ENCODE measurements around the gene ITIH5.

The ITIH5 gene

DNA sequence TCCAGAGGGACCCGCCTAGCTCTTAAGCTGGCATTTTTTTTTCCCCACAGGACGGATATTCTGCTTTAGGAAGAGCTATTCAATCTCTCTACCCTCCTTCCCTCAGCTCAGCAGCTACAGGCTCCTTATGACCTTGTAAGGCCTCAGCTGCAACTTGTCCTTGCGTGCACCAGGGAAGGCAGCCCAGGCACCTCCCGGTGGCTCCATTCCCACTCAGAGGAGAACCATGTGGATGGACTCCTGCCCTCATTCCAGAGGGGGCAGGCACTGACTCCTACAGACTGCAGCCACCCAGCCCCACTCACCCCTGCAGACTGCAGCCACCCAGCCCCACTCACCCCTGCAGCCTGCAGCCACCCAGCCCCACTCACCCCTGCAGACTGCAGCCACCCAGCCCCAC lies 73.7 kb downstream of the ITIH5 start:
- Histone ChIP-seq H3K27me3 (ENCODE audit: control insufficient read depth, insufficient read depth, low read length) (no peaks in the 10 kb centered on the region), H3K4me2 (ENCODE audit: low read length) (no peak overlapping the region), H3K4me1 (ENCODE audit: control insufficient read depth, insufficient read depth, low read length) (no peaks in the 10 kb centered on the region), H3K36me3 (ENCODE audit: insufficient read depth, low read length) (no peaks in the 10 kb centered on the region), H3K9ac (ENCODE audit: low read depth, low read length) (no peak overlapping the region), H3K9me3 (replicated peaks; ENCODE audit: low read length) (no peaks in the 10 kb centered on the region), H3K4me3 (ENCODE audit: low read length) (no peak overlapping the region)

DNA sequence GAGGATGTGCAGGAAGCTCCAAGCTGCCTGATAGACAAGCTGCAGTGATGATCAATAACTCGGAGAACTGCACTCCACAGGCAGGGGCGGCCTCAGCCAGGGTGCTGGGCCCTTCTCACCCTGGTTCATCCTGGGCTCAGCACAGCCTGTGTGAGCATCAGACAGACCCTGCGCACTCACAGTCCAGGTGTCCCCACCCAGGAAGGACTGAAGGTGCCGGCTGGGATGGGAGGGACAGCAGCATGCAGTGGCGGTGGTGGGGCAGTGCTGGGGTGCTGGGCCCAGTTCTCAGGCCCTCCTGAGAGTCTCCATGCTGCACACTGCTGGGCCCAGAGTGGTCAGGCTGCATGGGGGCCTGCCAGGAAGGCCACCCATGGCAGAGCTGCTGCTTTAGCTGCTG lies 74.1 kb downstream of the ITIH5 start:
- Histone ChIP-seq H3K4me2 (ENCODE audit: low read length) (no peak overlapping the region), H3K9me3 (replicated peaks; ENCODE audit: low read length) (no peaks in the 10 kb centered on the region), H3K9ac (ENCODE audit: low read depth, low read length) (no peak overlapping the region), H3K36me3 (ENCODE audit: insufficient read depth, low read length) (no peaks in the 10 kb centered on the region), H3K27me3 (ENCODE audit: control insufficient read depth, insufficient read depth, low read length) (no peaks in the 10 kb centered on the region), H3K4me1 (ENCODE audit: control insufficient read depth, insufficient read depth, low read length) (no peaks in the 10 kb centered on the region), H3K4me3 (ENCODE audit: low read length) (no peak overlapping the region)

DNA sequence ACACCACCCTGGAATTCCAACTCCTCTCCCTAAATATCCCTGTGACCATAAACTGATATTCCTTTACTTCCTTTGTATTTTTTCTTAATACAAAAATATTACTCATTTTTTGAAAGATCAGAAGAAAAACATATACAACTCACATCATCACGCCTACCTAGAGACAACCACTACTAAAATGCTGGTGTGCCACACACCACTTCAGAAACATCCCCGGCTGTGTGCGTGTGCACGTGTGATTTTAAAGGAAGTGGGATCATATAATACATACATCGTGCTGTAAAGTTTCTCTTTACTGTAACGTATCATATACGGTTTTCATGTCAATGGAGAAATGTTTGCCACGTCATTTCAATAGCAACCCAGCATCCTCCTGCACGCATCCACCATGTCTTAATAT lies 76.5 kb downstream of the ITIH5 start:
- Histone ChIP-seq H3K4me1 (ENCODE audit: control insufficient read depth, insufficient read depth, low read length) (no peaks in the 10 kb centered on the region), H3K4me3 (ENCODE audit: low read length) (no peak overlapping the region), H3K4me2 (ENCODE audit: low read length) (no peak overlapping the region), H3K9ac (ENCODE audit: low read depth, low read length) (no peak overlapping the region), H3K36me3 (ENCODE audit: insufficient read depth, low read length) (no peaks in the 10 kb centered on the region), H3K27me3 (ENCODE audit: control insufficient read depth, insufficient read depth, low read length) (no peaks in the 10 kb centered on the region), H3K9me3 (replicated peaks; ENCODE audit: low read length) (no peaks in the 10 kb centered on the region)

DNA sequence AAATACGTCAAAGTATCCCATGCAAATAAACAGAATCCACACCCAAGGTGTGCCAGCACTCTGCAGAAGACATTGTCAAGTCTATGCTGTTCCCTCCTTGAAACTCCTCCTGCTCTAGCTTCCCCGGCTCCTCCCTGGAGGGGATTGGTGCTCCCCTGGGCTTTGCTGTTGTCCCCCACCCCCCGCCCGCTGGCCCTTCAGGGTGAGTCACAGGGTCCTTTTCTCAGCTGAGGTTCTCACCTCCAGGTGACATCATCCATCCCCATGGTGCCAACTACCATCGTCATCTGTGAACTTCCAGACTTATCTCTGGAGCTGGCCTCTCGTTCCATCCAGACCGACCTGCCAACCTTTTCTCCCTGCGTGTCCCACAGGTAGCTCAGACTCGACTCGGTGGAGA lies 77.0 kb downstream of the ITIH5 start:
- no peaks in the 10 kb centered on the region for H3K4me1 ChIP-seq (ENCODE audit: control insufficient read depth, insufficient read depth, low read length)
- no peak overlapping the region for H3K4me2 ChIP-seq (ENCODE audit: low read length)
- no peaks in the 10 kb centered on the region for H3K36me3 ChIP-seq (ENCODE audit: insufficient read depth, low read length)
- H3K9ac ChIP-seq (ENCODE audit: low read depth, low read length) = no peak overlapping the region
- H3K9me3 ChIP-seq (replicated peaks; ENCODE audit: low read length) = no peaks in the 10 kb centered on the region
- no peaks in the 10 kb centered on the region for H3K27me3 ChIP-seq (ENCODE audit: control insufficient read depth, insufficient read depth, low read length)
- H3K4me3 ChIP-seq (ENCODE audit: low read length) = no peak overlapping the region

DNA sequence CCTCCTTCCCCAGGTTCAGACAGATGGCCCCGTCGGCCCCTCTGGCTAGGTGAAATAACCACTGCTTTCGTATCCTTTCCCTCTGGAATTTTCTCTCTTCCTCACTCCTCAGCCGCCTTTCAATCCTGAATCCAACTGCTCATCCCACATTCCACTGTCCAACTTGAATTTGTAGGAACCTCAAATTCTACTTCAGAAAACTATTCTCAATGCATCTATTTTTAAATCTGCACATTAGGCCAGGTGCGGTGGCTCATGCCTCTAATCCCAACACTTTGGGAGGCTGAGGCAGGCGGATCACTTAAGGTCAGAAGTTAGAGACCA lies 78.9 kb downstream of the ITIH5 start:
- H3K9me3 ChIP-seq (replicated peaks; ENCODE audit: low read length) = no peaks in the 10 kb centered on the region
- H3K4me3 ChIP-seq (ENCODE audit: low read length) = no peak overlapping the region
- no peaks in the 10 kb centered on the region for H3K36me3 ChIP-seq (ENCODE audit: insufficient read depth, low read length)
- no peak overlapping the region for H3K4me2 ChIP-seq (ENCODE audit: low read length)
- no peaks in the 10 kb centered on the region for H3K4me1 ChIP-seq (ENCODE audit: control insufficient read depth, insufficient read depth, low read length)
- no peak overlapping the region for H3K9ac ChIP-seq (ENCODE audit: low read depth, low read length)
- no peaks in the 10 kb centered on the region for H3K27me3 ChIP-seq (ENCODE audit: control insufficient read depth, insufficient read depth, low read length)

DNA sequence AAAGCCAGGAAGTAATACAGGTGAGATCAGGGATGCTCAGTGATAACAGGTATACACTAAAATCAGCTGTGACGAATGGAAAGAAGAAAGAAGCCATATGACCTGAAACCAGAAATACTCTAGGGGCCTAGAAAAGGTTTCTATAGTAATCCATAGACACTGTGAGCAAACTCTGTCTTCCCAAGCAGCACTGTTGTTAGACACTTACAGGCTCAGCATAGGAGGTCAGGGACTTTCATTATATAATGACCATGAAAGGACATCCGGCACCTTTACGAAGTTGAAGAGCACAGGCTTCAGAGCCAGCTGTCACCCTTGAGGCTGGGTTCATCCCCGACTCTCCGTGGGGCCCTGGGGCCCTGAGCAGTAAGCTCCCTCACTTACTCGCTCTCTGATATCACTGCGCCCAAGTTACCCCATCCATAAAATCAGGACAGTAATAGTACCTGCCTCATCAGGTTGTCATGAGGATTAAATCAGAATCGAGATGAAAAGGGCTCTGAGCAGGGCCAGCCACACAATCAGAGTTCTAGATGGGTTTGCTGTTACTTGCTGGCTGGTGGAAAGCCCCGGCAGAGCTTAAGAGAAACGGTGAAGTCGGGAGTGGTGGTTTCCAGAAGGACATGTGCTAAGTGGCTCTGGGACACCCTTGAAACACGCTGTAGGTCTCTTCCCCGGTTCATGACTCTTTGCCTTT lies 79.5 kb downstream of the ITIH5 start:
- Histone ChIP-seq H3K9ac (ENCODE audit: low read depth, low read length) (no peak overlapping the region), H3K9me3 (replicated peaks; ENCODE audit: low read length) (no peaks in the 10 kb centered on the region), H3K27me3 (ENCODE audit: control insufficient read depth, insufficient read depth, low read length) (no peaks in the 10 kb centered on the region), H3K4me1 (ENCODE audit: control insufficient read depth, insufficient read depth, low read length) (no peaks in the 10 kb centered on the region), H3K4me2 (ENCODE audit: low read length) (no peak overlapping the region), H3K36me3 (ENCODE audit: insufficient read depth, low read length) (no peaks in the 10 kb centered on the region), H3K4me3 (ENCODE audit: low read length) (no peak overlapping the region)

DNA sequence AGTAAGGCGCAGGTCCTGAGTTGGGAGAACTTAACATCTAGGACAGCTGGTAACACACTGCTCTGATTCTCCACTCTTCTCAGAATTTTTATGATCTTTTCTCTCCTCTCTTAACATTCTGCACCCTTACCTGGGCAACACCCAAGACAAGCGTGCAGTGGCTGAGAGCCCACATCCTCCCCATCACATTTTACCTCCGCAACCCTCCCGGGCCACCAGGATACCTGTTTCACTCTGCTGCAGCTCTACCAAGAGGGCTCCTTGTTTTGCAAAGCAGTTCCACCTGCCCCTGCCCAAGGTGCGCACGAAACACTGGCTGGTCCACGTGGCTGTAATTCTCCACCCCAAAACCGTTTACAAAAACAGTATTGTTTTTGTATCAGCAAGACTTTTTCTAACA lies 81.5 kb downstream of the ITIH5 start:
- Histone ChIP-seq H3K27me3 (ENCODE audit: control insufficient read depth, insufficient read depth, low read length) (no peaks in the 10 kb centered on the region), H3K4me2 (ENCODE audit: low read length) (no peak overlapping the region), H3K36me3 (ENCODE audit: insufficient read depth, low read length) (no peaks in the 10 kb centered on the region), H3K4me3 (ENCODE audit: low read length) (no peak overlapping the region), H3K4me1 (ENCODE audit: control insufficient read depth, insufficient read depth, low read length) (no peaks in the 10 kb centered on the region), H3K9ac (ENCODE audit: low read depth, low read length) (no peak overlapping the region), H3K9me3 (replicated peaks; ENCODE audit: low read length) (no peaks in the 10 kb centered on the region)

DNA sequence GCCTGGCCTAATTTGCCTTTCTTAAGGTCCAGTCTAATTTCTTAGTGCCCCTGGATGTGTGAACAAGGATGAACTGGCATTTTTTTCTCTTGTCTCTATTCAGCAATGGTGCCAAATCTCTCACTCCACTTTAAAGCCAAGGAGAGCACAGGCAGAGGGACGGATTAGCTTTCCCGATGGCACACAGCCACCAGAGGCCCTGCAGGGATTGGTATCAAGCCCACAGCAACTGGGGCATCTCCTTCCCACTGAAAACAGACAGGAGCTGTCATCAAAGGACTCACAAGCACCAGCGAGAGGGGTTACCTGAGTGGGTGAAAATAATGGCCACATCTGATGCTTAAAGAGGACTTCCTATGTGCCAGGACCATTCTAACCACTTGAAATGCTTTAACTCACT lies 83.1 kb downstream of the ITIH5 start:
- Histone ChIP-seq H3K27me3 (ENCODE audit: control insufficient read depth, insufficient read depth, low read length) (no peaks in the 10 kb centered on the region), H3K4me2 (ENCODE audit: low read length) (no peak overlapping the region), H3K4me3 (ENCODE audit: low read length) (no peak overlapping the region), H3K9ac (ENCODE audit: low read depth, low read length) (no peak overlapping the region), H3K4me1 (ENCODE audit: control insufficient read depth, insufficient read depth, low read length) (no peaks in the 10 kb centered on the region), H3K9me3 (replicated peaks; ENCODE audit: low read length) (no peaks in the 10 kb centered on the region), H3K36me3 (ENCODE audit: insufficient read depth, low read length) (no peaks in the 10 kb centered on the region)

DNA sequence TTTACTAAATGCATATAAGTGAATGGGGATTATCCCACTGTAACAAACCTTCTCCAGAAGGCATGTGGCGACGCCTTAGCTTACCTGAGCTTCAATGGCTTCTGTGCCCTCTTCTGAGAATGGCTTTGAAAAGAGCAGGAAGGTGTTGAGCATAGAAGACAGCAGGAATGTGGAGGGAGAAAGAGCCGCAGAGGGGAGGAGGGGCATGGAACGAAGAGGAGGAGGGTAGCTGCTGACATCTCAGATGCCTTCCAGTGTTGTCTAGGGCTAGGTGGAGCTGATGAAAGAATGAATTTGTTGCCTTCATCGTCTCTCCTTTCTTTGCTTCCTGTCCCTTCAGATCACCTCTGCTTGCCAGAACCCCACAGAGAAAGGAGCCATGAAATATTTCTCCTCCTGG lies 86.2 kb downstream of the ITIH5 start:
- no peak overlapping the region for H3K4me2 ChIP-seq (ENCODE audit: low read length)
- H3K4me1 ChIP-seq (ENCODE audit: control insufficient read depth, insufficient read depth, low read length) = no peaks in the 10 kb centered on the region
- no peak overlapping the region for H3K9ac ChIP-seq (ENCODE audit: low read depth, low read length)
- no peaks in the 10 kb centered on the region for H3K27me3 ChIP-seq (ENCODE audit: control insufficient read depth, insufficient read depth, low read length)
- H3K4me3 ChIP-seq (ENCODE audit: low read length) = no peak overlapping the region
- no peaks in the 10 kb centered on the region for H3K36me3 ChIP-seq (ENCODE audit: insufficient read depth, low read length)
- no peaks in the 10 kb centered on the region for H3K9me3 ChIP-seq (replicated peaks; ENCODE audit: low read length)

DNA sequence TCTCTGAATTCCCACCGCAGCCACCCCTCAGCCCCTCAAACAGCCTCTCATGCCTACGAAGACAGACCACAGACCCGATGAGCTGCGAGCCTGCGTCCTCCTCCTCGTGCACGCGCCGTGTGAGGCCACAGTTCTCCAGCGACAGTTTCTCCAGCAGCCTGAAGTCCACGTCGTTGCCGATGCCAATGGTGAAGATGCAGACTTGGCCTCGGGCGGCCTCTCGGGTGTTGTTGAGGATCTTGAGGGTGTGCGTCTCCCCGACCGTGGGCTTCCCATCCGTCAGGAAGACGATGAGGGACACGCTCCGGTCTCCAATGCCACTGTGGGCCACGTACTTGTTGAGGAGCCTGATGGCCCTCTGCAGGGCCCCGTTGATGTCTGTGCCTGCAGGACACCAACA lies 87.1 kb downstream of the ITIH5 start:
- H3K36me3 ChIP-seq (ENCODE audit: insufficient read depth, low read length) = no peaks in the 10 kb centered on the region
- no peak overlapping the region for H3K9ac ChIP-seq (ENCODE audit: low read depth, low read length)
- no peak overlapping the region for H3K4me2 ChIP-seq (ENCODE audit: low read length)
- H3K9me3 ChIP-seq (replicated peaks; ENCODE audit: low read length) = no peaks in the 10 kb centered on the region
- no peak overlapping the region for H3K4me3 ChIP-seq (ENCODE audit: low read length)
- no peaks in the 10 kb centered on the region for H3K4me1 ChIP-seq (ENCODE audit: control insufficient read depth, insufficient read depth, low read length)
- no peaks in the 10 kb centered on the region for H3K27me3 ChIP-seq (ENCODE audit: control insufficient read depth, insufficient read depth, low read length)

DNA sequence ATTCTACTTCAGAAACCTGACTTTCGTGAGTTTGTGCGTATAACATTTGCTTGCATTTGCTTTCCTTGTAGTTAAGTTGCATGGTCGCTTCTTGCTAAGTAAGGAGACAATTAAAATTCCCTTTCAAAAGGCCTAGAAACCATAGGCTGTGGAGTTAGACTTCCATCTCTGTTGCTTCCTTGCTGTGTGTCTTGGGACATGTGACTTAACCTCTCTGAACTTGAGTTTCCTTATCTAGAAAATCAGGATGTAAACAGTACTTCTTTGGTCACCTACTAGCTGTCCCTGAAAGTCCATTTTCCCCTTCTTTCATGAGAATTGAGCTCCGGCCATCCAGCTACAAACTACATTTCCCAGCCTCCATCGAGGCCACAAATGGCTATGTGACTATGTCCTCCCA lies 89.2 kb downstream of the ITIH5 start:
- Histone ChIP-seq H3K36me3 (ENCODE audit: insufficient read depth, low read length) (no peaks in the 10 kb centered on the region), H3K4me1 (ENCODE audit: control insufficient read depth, insufficient read depth, low read length) (no peaks in the 10 kb centered on the region), H3K4me3 (ENCODE audit: low read length) (no peak overlapping the region), H3K4me2 (ENCODE audit: low read length) (no peak overlapping the region), H3K9me3 (replicated peaks; ENCODE audit: low read length) (no peaks in the 10 kb centered on the region), H3K27me3 (ENCODE audit: control insufficient read depth, insufficient read depth, low read length) (no peaks in the 10 kb centered on the region), H3K9ac (ENCODE audit: low read depth, low read length) (no peak overlapping the region)

DNA sequence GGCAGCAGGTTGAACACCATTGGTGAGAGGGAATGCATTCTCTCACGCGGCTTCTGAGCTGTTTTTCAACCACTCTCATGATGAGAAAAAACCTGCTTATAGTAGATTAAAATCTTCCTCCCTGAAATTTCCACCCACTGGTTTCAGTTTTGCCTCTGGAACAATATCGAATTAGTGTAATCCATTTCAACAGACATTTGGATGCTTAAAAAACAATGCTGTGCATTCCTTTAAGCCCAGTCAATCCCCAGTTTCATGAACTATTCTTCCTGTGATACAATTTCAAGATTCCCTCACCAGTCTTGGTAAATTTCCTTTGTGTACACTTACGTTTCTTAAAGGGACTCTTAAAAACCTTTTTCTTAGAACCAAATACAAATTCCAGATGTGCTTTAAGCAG lies 89.6 kb downstream of the ITIH5 start:
- H3K4me1 ChIP-seq (ENCODE audit: control insufficient read depth, insufficient read depth, low read length) = no peaks in the 10 kb centered on the region
- H3K36me3 ChIP-seq (ENCODE audit: insufficient read depth, low read length) = no peaks in the 10 kb centered on the region
- no peaks in the 10 kb centered on the region for H3K27me3 ChIP-seq (ENCODE audit: control insufficient read depth, insufficient read depth, low read length)
- no peak overlapping the region for H3K4me2 ChIP-seq (ENCODE audit: low read length)
- no peak overlapping the region for H3K9ac ChIP-seq (ENCODE audit: low read depth, low read length)
- no peaks in the 10 kb centered on the region for H3K9me3 ChIP-seq (replicated peaks; ENCODE audit: low read length)
- no peak overlapping the region for H3K4me3 ChIP-seq (ENCODE audit: low read length)
